H9 (cell line): ENCODE measurements around the gene DDX1. TPM values are rescaled to one million over a fixed set of nuclear protein-coding genes. Genes with fewer than 3 reads are reported as not detected.

ENCODE experiments used
- DNase-seq: peaks from one replicate; pipeline ENCODE4 v3.0.0-alpha.2; 2017
- H2AFZ ChIP-seq: one replicate; pipeline ENCODE4 v1.6.1; 2013; ENCODE audit warnings: mild to moderate bottlenecking, low read length, control low read depth, moderate library complexity
- H2AK5ac ChIP-seq: 2 replicates; pipeline ENCODE4 v1.6.1; 2013; ENCODE audit warnings: low read length, control low read depth, mixed read lengths; ENCODE audit not compliant: insufficient read length
- H2BK120ac ChIP-seq: one replicate; pipeline ENCODE4 v1.6.1; 2013; ENCODE audit warnings: low read depth, mild to moderate bottlenecking, low read length, control low read depth, inconsistent platforms; ENCODE audit not compliant: poor library complexity, severe bottlenecking
- H2BK12ac ChIP-seq: 2 replicates; pipeline ENCODE4 v1.6.1; 2013; ENCODE audit warnings: low read length, control low read depth, mixed read lengths, low read depth; ENCODE audit not compliant: insufficient read length
- H2BK15ac ChIP-seq: 2 replicates; pipeline ENCODE4 v1.6.1; 2013; ENCODE audit warnings: low read depth, low read length, control low read depth
- H2BK20ac ChIP-seq: one replicate; pipeline ENCODE4 v1.6.1; 2013; ENCODE audit warnings: low read depth, mild to moderate bottlenecking, low read length, control low read depth, inconsistent platforms; ENCODE audit not compliant: poor library complexity, severe bottlenecking
- H2BK5ac ChIP-seq: 2 replicates; pipeline ENCODE4 v1.6.1; 2013; ENCODE audit warnings: low read length, control low read depth, mixed read lengths; ENCODE audit not compliant: insufficient read length
- H3K14ac ChIP-seq: 2 replicates; pipeline ENCODE4 v1.6.1; 2013; ENCODE audit warnings: low read length, control low read depth; ENCODE audit not compliant: insufficient read depth
- H3K18ac ChIP-seq: 2 replicates; pipeline ENCODE4 v1.6.1; 2013; ENCODE audit warnings: low read depth, mild to moderate bottlenecking, mixed read lengths, low read length, control low read depth; ENCODE audit not compliant: insufficient read length
- H3K23ac ChIP-seq: 2 replicates; pipeline ENCODE4 v1.6.1; 2013; ENCODE audit warnings: low read length, control low read depth, mixed read lengths, low read depth; ENCODE audit not compliant: insufficient read length
- H3K23me2 ChIP-seq: 2 replicates; pipeline ENCODE4 v1.6.1; 2013; ENCODE audit warnings: low read depth, mild to moderate bottlenecking, mixed read lengths, low read length, control low read depth; ENCODE audit not compliant: insufficient read length, poor library complexity, severe bottlenecking
- H3K27ac ChIP-seq: 2 replicates; pipeline ENCODE4 v1.5.1; 2013; ENCODE audit warnings: low read length, control low read depth, mixed read lengths, low read depth; ENCODE audit not compliant: insufficient read length
- H3K27me3 ChIP-seq: 2 replicates; pipeline ENCODE4 v1.6.1; 2013; ENCODE audit warnings: low read length, control low read depth, inconsistent platforms; ENCODE audit not compliant: insufficient read depth
- H3K4ac ChIP-seq: 2 replicates; pipeline ENCODE4 v1.6.1; 2013; ENCODE audit warnings: low read depth, mild to moderate bottlenecking, control low read depth, inconsistent platforms, low read length, moderate library complexity
- H3K4me1 ChIP-seq: 2 replicates; pipeline ENCODE4 v1.6.1; 2013; ENCODE audit warnings: low read length, control low read depth, inconsistent platforms; ENCODE audit not compliant: insufficient read depth
- H3K4me2 ChIP-seq: 2 replicates; pipeline ENCODE4 v1.6.1; 2013; ENCODE audit warnings: low read length, control low read depth, mixed read lengths; ENCODE audit not compliant: insufficient read length, insufficient read depth
- H3K56ac ChIP-seq: 2 replicates; pipeline ENCODE4 v1.6.1; 2013; ENCODE audit warnings: low read depth, mild to moderate bottlenecking, mixed read lengths, low read length, control low read depth; ENCODE audit not compliant: insufficient read length
- H3K79me1 ChIP-seq: 2 replicates; pipeline ENCODE4 v1.6.1; 2013; ENCODE audit warnings: low read depth, mild to moderate bottlenecking, moderate library complexity, low read length, control low read depth, inconsistent platforms; ENCODE audit not compliant: insufficient read depth, poor library complexity, severe bottlenecking
- H3K79me2 ChIP-seq: 2 replicates; pipeline ENCODE4 v1.6.1; 2013; ENCODE audit warnings: low read length, control low read depth, inconsistent platforms; ENCODE audit not compliant: insufficient read depth
- H3K9ac ChIP-seq: 2 replicates; pipeline ENCODE4 v1.6.1; 2013; ENCODE audit warnings: low read length, control low read depth, mixed read lengths; ENCODE audit not compliant: insufficient read length; ENCODE audit errors: extremely low read depth
- H3K9me3 ChIP-seq: one replicate; pipeline ENCODE4 v1.6.1; 2013; ENCODE audit warnings: low read depth, low read length, inconsistent platforms; ENCODE audit not compliant: control insufficient read depth
- H3T11ph ChIP-seq: one replicate; pipeline ENCODE4 v1.6.1; 2013; ENCODE audit warnings: mild to moderate bottlenecking, low read length, control low read depth, inconsistent platforms
- H4K20me1 ChIP-seq: one replicate; pipeline ENCODE4 v1.6.1; 2013; ENCODE audit not compliant: control insufficient read depth, insufficient read length, insufficient read depth
- H4K5ac ChIP-seq: 2 replicates; pipeline ENCODE4 v1.6.1; 2013; ENCODE audit warnings: low read depth, mild to moderate bottlenecking, mixed read lengths, low read length, control low read depth; ENCODE audit not compliant: insufficient read length
- H4K8ac ChIP-seq: replicated peaks from 2 replicates; pipeline ENCODE4 v1.6.1; 2013; ENCODE audit warnings: low read length, control low read depth, mixed read lengths, low read depth; ENCODE audit not compliant: insufficient read length
- H4K91ac ChIP-seq: 2 replicates; pipeline ENCODE4 v1.6.1; 2013; ENCODE audit warnings: low read depth, mild to moderate bottlenecking, moderate library complexity, mixed read lengths, low read length, control low read depth; ENCODE audit not compliant: insufficient read length
- H3K27ac Mint-ChIP-seq, 3 experiments: 2 replicates in 2 of 3; 3 replicates in 1 of 3; pipeline ENCODE4 v1.8.0; 2020 to 2021; ENCODE audit warnings: mixed read lengths in 3 of 3, mild to moderate bottlenecking in 1 of 3, moderate library complexity in 1 of 3
- H3K27me3 Mint-ChIP-seq: 2 replicates; pipeline ENCODE4 v1.8.0; 2021; ENCODE audit warnings: low read depth, mild to moderate bottlenecking, moderate library complexity, mixed read lengths
- H3K36me3 Mint-ChIP-seq, 3 experiments: 2 replicates in 2 of 3; 3 replicates in 1 of 3; pipeline ENCODE4 v1.8.0; 2020 to 2021; ENCODE audit warnings: low read depth in 3 of 3, mixed read lengths in 3 of 3; ENCODE audit not compliant: insufficient read depth in 1 of 3
- H3K4me1 Mint-ChIP-seq, 2 experiments: 2 replicates each; pipeline ENCODE4 v1.8.0; 2020; ENCODE audit warnings: mixed read lengths in 2 of 2
- H3K4me3 Mint-ChIP-seq, 2 experiments: 2 replicates in 1 of 2; 3 replicates in 1 of 2; pipeline ENCODE4 v1.8.0; 2020 to 2021; ENCODE audit warnings: mild to moderate bottlenecking in 2 of 2, mixed read lengths in 2 of 2, moderate library complexity in 1 of 2
- H3K9me3 Mint-ChIP-seq, 2 experiments: 2 replicates in 1 of 2; 3 replicates in 1 of 2; pipeline ENCODE4 v1.8.0; 2020; ENCODE audit warnings: mild to moderate bottlenecking in 2 of 2, mixed read lengths in 2 of 2, moderate library complexity in 1 of 2
- WGBS: extraction: QIAGEN DNeasy Blood & Tissue Kit; methylation state at CpG from one replicate; pipeline ENCODE4 v1.1.7; 2013; ENCODE audit warnings: missing lambda C conversion rate, low lambda C conversion rate, mixed read lengths; ENCODE audit not compliant: insufficient read length; ENCODE audit errors: extremely low coverage; 5-methylcytosine and 5-hydroxymethylcytosine counted together
- total RNA-seq: library from RNA; stranded (reverse); gene quantifications from 2 replicates; pipeline ENCODE4 v1.2.1, GENCODE V29; 2021
- TF ChIP-seq, protein P1 (sequence below): fragments of 200-600 bp; sonication (generic); conservative IDR thresholded peaks from 3 replicates; pipeline ENCODE4 v1.8.0; 2021; ENCODE audit warnings: antibody characterized with exemption, mild to moderate bottlenecking

DDX1 gene
- total RNA-seq, 1 experiment from 2014 or later: 120 TPM

DNA sequence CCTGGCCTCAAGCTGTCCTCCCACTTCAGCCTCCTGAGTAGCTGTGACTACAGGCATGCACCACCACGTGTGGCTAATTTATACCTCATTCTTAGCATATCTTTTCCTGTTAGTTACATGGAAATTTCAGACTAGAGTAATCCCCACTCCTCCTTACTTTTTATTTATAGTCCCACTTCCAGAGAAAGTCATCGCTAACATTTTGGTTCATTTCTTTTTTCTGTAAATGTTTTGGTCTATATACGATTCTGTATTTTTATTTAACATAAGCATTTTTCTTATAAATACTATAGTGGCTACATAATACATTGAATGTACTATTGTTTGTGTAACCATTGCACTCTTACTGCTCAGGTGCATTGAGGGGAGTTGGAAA is 42.3 kb downstream of the DDX1 start:
- no peak overlapping the region for H3T11ph ChIP-seq
- Mint-ChIP-seq H3K36me3 (peaks cover 19 to 71% (median 55%) of the 10 kb centered on the region in 3 experiments; a peak in 6 of 7 replicates), H3K9me3 (no peaks in the 10 kb centered on the region), H3K27ac (no peak overlapping the region), H3K4me3 (no peak overlapping the region), H3K27me3 (no peaks in the 10 kb centered on the region), H3K4me1 (peaks cover 4 to 9% of the 10 kb centered on the region in 2 experiments)
- DNase-seq: no peak
- no peaks in the 10 kb centered on the region for H3K9me3 ChIP-seq
- H4K8ac ChIP-seq: no peak overlapping the region
- no peak overlapping the region for H2AFZ ChIP-seq
- H4K5ac ChIP-seq: no peak overlapping the region
- TF ChIP-seq, protein P1, sequence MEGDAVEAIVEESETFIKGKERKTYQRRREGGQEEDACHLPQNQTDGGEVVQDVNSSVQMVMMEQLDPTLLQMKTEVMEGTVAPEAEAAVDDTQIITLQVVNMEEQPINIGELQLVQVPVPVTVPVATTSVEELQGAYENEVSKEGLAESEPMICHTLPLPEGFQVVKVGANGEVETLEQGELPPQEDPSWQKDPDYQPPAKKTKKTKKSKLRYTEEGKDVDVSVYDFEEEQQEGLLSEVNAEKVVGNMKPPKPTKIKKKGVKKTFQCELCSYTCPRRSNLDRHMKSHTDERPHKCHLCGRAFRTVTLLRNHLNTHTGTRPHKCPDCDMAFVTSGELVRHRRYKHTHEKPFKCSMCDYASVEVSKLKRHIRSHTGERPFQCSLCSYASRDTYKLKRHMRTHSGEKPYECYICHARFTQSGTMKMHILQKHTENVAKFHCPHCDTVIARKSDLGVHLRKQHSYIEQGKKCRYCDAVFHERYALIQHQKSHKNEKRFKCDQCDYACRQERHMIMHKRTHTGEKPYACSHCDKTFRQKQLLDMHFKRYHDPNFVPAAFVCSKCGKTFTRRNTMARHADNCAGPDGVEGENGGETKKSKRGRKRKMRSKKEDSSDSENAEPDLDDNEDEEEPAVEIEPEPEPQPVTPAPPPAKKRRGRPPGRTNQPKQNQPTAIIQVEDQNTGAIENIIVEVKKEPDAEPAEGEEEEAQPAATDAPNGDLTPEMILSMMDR: no peak
- H3K23me2 ChIP-seq: no peaks in the 10 kb centered on the region
- H3K27ac ChIP-seq: no peak overlapping the region
- no peak overlapping the region for H2BK15ac ChIP-seq
- no peaks in the 10 kb centered on the region for H3K79me1 ChIP-seq
- H3K56ac ChIP-seq: no peak overlapping the region
- H2BK120ac ChIP-seq: no peak overlapping the region
- H3K4ac ChIP-seq: no peak overlapping the region
- no peak overlapping the region for H4K91ac ChIP-seq
- H2BK5ac ChIP-seq: no peak overlapping the region
- H3K14ac ChIP-seq: no peak overlapping the region
- no peak overlapping the region for H3K23ac ChIP-seq
- no peak overlapping the region for H2BK12ac ChIP-seq
- no peak overlapping the region for H3K9ac ChIP-seq
- no peaks in the 10 kb centered on the region for H3K27me3 ChIP-seq
- H3K79me2 ChIP-seq: no peaks in the 10 kb centered on the region
- no peaks in the 10 kb centered on the region for H3K4me1 ChIP-seq
- no peak overlapping the region for H3K4me2 ChIP-seq
- H2BK20ac ChIP-seq: no peak overlapping the region
- no peak overlapping the region for H2AK5ac ChIP-seq
- no peak overlapping the region for H3K18ac ChIP-seq
- no peaks in the 10 kb centered on the region for H4K20me1 ChIP-seq
- no CpG with 5 or more reads among the region's 3 CpGs for WGBS
